HEK293 (cell line): ENCODE data around the gene TLL2.

ENCODE experiments used
- CTCF ChIA-PET: fragments of 350-600 bp; formaldehyde crosslinking; extraction: SDS; loops from one replicate; lab custom pipeline; 2021; ENCODE audit warnings: antibody characterized with exemption; lab: Yijun Ruan, JAX
- POLR2A ChIA-PET: fragments of 300-600 bp; formaldehyde crosslinking; extraction: SDS; loops from one replicate; lab custom pipeline; 2020; ENCODE audit warnings: antibody characterized with exemption, inconsistent platforms; lab: Yijun Ruan, JAX
- H3K27ac ChIP-seq: fragments of 200-500 bp; sonication (Bioruptor generic); 2 replicates; pipeline ENCODE4 v1.5.1; 2014; ENCODE audit warnings: low read depth, low read length, control low read depth, inconsistent platforms; ENCODE audit errors: extremely low read depth
- H3K36me3 ChIP-seq, 2 experiments: fragments of 200-500 bp in 1 of 2; sonication (Bioruptor generic) in 1 of 2; 1 replicate in 1 of 2; 2 replicates in 1 of 2; pipeline ENCODE4 v1.5.1; 2014 to 2017; ENCODE audit warnings: inconsistent platforms in 2 of 2, low read length in 2 of 2; ENCODE audit not compliant: control insufficient read depth in 2 of 2, insufficient read depth in 1 of 2
- H3K4me1 ChIP-seq: fragments of 200-500 bp; sonication (Bioruptor generic); 2 replicates; pipeline ENCODE4 v1.5.1; 2014; ENCODE audit warnings: mild to moderate bottlenecking, low read length, inconsistent platforms; ENCODE audit not compliant: control insufficient read depth, insufficient read depth
- H3K4me3 ChIP-seq: 2 replicates; pipeline ENCODE4 v1.5.1; 2011; ENCODE audit warnings: low read depth, mild to moderate bottlenecking, control low read depth, low read length, moderate library complexity
- H3K9me3 ChIP-seq: fragments of 200-500 bp; sonication (Bioruptor generic); 2 replicates; pipeline ENCODE4 v1.5.1; 2014; ENCODE audit warnings: low read depth, low read length, inconsistent platforms; ENCODE audit not compliant: control insufficient read depth, insufficient read depth
- HOXC10 ChIP-seq: sonication (generic); formaldehyde crosslinking; IDR thresholded peaks from 2 replicates; pipeline ENCODE4 v1.8.1; 2023; ENCODE audit warnings: mild to moderate bottlenecking, missing genetic modification reagents
- HOXD13 ChIP-seq: sonication (generic); formaldehyde crosslinking; IDR thresholded peaks from 2 replicates; pipeline ENCODE4 v1.8.0; 2022; ENCODE audit warnings: missing genetic modification reagents, borderline replicate concordance
- MZF1 ChIP-seq: fragments of 450-650 bp; formaldehyde crosslinking; IDR thresholded peaks from 2 replicates; pipeline ENCODE4 v1.5.1; 2017; ENCODE audit warnings: missing biosample characterization, missing genetic modification characterization, borderline replicate concordance
- YY1 ChIP-seq: fragments of 450-650 bp; formaldehyde crosslinking; IDR thresholded peaks from 2 replicates; pipeline ENCODE4 v1.5.1; 2018; ENCODE audit warnings: missing biosample characterization, missing genetic modification characterization
- ZNF112 ChIP-seq: fragments of 450-650 bp; formaldehyde crosslinking; IDR thresholded peaks from 2 replicates; pipeline ENCODE4 v1.5.0; 2017; ENCODE audit warnings: missing biosample characterization, missing genetic modification characterization
- ZNF146 ChIP-seq: fragments of 450-650 bp; formaldehyde crosslinking; IDR thresholded peaks from 2 replicates; pipeline ENCODE4 v1.5.1; 2016; ENCODE audit warnings: missing biosample characterization, missing genetic modification characterization
- ZNF175 ChIP-seq: fragments of 450-650 bp; formaldehyde crosslinking; IDR thresholded peaks from 2 replicates; pipeline ENCODE4 v1.5.1; 2016; ENCODE audit warnings: missing biosample characterization, missing genetic modification characterization
- ZNF184 ChIP-seq: fragments of 450-650 bp; IDR thresholded peaks from 2 replicates; pipeline ENCODE4 v1.5.1; 2018; ENCODE audit warnings: missing biosample characterization, mild to moderate bottlenecking, missing genetic modification characterization
- ZNF239 ChIP-seq: fragments of 450-650 bp; formaldehyde crosslinking; IDR thresholded peaks from 2 replicates; pipeline ENCODE4 v1.5.1; 2016; ENCODE audit warnings: missing biosample characterization, missing genetic modification characterization
- ZNF48 ChIP-seq: fragments of 450-650 bp; formaldehyde crosslinking; IDR thresholded peaks from 2 replicates; pipeline ENCODE4 v1.5.1; 2016; ENCODE audit warnings: missing biosample characterization, missing genetic modification characterization
- ZNF501 ChIP-seq: fragments of 450-650 bp; formaldehyde crosslinking; IDR thresholded peaks from 2 replicates; pipeline ENCODE4 v1.5.1; 2016; ENCODE audit warnings: missing biosample characterization, missing genetic modification characterization
- ZNF514 ChIP-seq: fragments of 450-650 bp; formaldehyde crosslinking; IDR thresholded peaks from 2 replicates; pipeline ENCODE4 v1.5.1; 2016; ENCODE audit warnings: missing biosample characterization, missing genetic modification characterization
- ZNF585B ChIP-seq: fragments of 450-650 bp; formaldehyde crosslinking; IDR thresholded peaks from 2 replicates; pipeline ENCODE4 v1.5.1; 2016; ENCODE audit warnings: missing biosample characterization, missing genetic modification characterization
- ZNF600 ChIP-seq: fragments of 450-650 bp; formaldehyde crosslinking; IDR thresholded peaks from 2 replicates; pipeline ENCODE4 v1.5.1; 2016; ENCODE audit warnings: missing biosample characterization, missing genetic modification characterization
- ZNF776 ChIP-seq: fragments of 450-650 bp; formaldehyde crosslinking; IDR thresholded peaks from 2 replicates; pipeline ENCODE4 v1.5.0; 2017; ENCODE audit warnings: missing biosample characterization, missing genetic modification characterization, borderline replicate concordance
- ZNF837 ChIP-seq: fragments of 450-650 bp; formaldehyde crosslinking; IDR thresholded peaks from 2 replicates; pipeline ENCODE4 v1.5.1; 2016; ENCODE audit warnings: missing biosample characterization, missing genetic modification characterization
- TF ChIP-seq, protein P1 (sequence below): IDR thresholded peaks from 2 replicates; pipeline ENCODE4 v1.6.1; 2011; ENCODE audit warnings: mild to moderate bottlenecking, low read depth, low read length, borderline replicate concordance
- TF ChIP-seq, protein P2 (sequence below): fragments of 450-650 bp; formaldehyde crosslinking; IDR thresholded peaks from 2 replicates; pipeline ENCODE4 v1.5.1; 2016; ENCODE audit warnings: missing biosample characterization, missing genetic modification characterization
- TF ChIP-seq, protein P3 (sequence below): fragments of 450-650 bp; formaldehyde crosslinking; IDR thresholded peaks from 2 replicates; pipeline ENCODE4; 2016; ENCODE audit warnings: missing biosample characterization, missing genetic modification characterization
- TF ChIP-seq, protein P4 (sequence below): fragments of 450-650 bp; formaldehyde crosslinking; IDR thresholded peaks from 2 replicates; pipeline ENCODE4 v1.5.1; 2016; ENCODE audit warnings: missing biosample characterization, missing genetic modification characterization, borderline replicate concordance

The TLL2 gene

DNA sequence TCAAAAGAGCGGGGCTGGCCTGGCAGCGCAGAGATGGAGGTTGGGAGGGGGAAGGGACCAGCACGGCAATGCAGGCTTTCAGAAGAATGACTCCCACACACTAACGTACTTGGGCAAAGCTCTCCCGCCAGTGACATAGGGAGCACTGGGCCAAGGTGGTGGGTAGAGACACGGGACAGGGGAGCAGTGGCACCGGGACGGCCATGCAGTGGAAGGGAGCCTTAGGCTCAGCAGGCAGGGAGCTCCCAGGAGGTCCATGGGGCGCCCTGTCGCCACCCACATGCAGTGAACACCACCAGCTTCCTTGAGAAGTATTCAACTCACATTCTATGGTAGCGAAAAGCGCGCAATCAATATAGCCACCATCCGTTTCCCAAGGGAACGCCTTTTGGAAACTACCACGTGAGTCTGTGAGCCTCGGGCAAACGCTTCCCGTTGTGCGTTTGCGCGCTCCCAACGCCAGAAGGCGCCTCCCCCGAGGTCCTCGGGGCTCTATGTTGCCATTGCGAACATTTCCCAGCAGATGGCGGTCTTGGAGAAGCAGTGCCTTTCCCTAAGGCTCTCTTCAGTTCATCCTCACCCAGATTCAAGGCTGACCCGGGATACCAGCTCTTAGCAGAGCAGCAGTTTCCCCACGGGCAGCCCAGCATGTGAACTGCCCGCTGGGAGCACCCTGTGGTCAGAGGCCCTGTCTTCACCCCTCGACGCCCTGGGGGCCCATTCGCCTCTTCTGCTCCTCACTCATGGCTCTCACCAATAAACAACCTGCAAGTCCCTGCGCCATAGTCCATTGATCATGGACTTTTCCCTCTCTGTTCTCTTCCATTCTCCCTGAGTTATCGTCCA is 138.5 kb downstream of the TLL2 start (continued):
- TF ChIP-seq ZNF48 (tag by site-specific recombination) (no peak), ZNF239 (no peak), ZNF600 (tag by site-specific recombination) (no peak), ZNF837 (tag by site-specific recombination) (no peak), HOXD13 (no peak), ZNF514 (no peak), ZNF146 (tag by site-specific recombination) (no peak)
- TF ChIP-seq, protein P1, sequence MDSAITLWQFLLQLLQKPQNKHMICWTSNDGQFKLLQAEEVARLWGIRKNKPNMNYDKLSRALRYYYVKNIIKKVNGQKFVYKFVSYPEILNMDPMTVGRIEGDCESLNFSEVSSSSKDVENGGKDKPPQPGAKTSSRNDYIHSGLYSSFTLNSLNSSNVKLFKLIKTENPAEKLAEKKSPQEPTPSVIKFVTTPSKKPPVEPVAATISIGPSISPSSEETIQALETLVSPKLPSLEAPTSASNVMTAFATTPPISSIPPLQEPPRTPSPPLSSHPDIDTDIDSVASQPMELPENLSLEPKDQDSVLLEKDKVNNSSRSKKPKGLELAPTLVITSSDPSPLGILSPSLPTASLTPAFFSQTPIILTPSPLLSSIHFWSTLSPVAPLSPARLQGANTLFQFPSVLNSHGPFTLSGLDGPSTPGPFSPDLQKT: no peak
- TF ChIP-seq, protein P2, sequence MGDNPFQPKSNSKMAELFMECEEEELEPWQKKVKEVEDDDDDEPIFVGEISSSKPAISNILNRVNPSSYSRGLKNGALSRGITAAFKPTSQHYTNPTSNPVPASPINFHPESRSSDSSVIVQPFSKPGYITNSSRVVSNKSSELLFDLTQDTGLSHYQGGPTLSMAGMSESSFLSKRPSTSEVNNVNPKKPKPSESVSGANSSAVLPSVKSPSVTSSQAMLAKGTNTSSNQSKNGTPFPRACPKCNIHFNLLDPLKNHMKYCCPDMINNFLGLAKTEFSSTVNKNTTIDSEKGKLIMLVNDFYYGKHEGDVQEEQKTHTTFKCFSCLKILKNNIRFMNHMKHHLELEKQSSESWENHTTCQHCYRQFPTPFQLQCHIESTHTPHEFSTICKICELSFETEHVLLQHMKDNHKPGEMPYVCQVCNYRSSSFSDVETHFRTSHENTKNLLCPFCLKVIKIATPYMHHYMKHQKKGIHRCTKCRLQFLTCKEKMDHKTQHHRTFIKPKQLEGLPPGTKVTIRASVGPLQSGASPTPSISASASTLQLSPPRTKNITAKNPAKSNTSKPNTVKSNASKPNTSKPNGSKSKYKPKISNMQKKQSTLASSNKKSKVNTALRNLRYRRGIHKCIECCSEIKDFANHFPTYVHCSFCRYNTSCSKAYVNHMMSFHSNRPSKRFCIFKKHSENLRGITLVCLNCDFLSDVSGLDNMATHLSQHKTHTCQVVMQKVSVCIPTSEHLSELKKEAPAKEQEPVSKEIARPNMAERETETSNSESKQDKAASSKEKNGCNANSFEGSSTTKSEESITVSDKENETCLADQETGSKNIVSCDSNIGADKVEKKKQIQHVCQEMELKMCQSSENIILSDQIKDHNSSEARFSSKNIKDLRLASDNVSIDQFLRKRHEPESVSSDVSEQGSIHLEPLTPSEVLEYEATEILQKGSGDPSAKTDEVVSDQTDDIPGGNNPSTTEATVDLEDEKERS (tag by site-specific recombination): no peak

DNA sequence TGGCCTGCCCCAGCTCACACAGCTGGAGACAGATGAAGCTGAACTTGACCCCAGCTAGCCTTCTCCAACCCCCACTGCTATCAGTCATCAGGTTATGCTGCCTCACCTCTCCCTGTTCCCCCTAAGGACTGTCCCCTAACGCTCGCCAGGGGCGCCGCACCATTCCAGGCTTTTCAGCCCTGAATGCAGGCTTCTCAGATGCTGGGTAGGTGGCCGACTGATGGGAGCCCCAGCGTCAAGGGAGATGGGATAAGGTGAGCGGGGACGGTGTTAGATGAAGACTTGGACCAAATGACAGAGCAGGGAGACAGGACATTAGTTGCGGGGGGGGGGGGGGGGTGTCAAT is 139.1 kb downstream of the TLL2 start:
- Histone ChIP-seq H3K4me1 (no peaks in the 10 kb centered on the region), H3K4me3 (no peak overlapping the region), H3K9me3 (no peaks in the 10 kb centered on the region), H3K27ac (no peak overlapping the region), H3K36me3 (no peaks in the 10 kb centered on the region)
- ChIA-PET CTCF (interaction anchor here (0.5 to 2.6 kb wide), 40 partner anchors 8 to 743 kb away, joined by 3 to 29 read pairs (median 4); partner anchors contain the start of genes OPALIN and TLL2), POLR2A (no interaction called here)
- no peak for TF ChIP-seq ZNF585B (tag by site-specific recombination)
- TF ChIP-seq ZNF776 (tag by site-specific recombination): no peak
- TF ChIP-seq ZNF175 (tag by site-specific recombination): no peak
- TF ChIP-seq, protein P3, sequence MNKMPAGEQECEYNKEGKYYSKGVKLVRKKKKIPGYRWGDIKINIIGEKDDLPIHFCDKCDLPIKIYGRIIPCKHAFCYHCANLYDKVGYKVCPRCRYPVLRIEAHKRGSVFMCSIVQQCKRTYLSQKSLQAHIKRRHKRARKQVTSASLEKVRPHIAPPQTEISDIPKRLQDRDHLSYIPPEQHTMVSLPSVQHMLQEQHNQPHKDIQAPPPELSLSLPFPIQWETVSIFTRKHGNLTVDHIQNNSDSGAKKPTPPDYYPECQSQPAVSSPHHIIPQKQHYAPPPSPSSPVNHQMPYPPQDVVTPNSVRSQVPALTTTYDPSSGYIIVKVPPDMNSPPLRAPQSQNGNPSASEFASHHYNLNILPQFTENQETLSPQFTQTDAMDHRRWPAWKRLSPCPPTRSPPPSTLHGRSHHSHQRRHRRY (tag by site-specific recombination): no peak
- TF ChIP-seq, protein P4, sequence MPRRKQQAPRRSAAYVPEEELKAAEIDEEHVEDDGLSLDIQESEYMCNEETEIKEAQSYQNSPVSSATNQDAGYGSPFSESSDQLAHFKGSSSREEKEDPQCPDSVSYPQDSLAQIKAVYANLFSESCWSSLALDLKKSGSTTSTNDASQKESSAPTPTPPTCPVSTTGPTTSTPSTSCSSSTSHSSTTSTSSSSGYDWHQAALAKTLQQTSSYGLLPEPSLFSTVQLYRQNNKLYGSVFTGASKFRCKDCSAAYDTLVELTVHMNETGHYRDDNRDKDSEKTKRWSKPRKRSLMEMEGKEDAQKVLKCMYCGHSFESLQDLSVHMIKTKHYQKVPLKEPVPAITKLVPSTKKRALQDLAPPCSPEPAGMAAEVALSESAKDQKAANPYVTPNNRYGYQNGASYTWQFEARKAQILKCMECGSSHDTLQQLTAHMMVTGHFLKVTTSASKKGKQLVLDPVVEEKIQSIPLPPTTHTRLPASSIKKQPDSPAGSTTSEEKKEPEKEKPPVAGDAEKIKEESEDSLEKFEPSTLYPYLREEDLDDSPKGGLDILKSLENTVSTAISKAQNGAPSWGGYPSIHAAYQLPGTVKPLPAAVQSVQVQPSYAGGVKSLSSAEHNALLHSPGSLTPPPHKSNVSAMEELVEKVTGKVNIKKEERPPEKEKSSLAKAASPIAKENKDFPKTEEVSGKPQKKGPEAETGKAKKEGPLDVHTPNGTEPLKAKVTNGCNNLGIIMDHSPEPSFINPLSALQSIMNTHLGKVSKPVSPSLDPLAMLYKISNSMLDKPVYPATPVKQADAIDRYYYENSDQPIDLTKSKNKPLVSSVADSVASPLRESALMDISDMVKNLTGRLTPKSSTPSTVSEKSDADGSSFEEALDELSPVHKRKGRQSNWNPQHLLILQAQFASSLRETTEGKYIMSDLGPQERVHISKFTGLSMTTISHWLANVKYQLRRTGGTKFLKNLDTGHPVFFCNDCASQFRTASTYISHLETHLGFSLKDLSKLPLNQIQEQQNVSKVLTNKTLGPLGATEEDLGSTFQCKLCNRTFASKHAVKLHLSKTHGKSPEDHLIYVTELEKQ: no peak
- TF ChIP-seq YY1 (tag by site-specific recombination): no peak
- TF ChIP-seq ZNF112: no peak
- no peak for TF ChIP-seq HOXC10 (CRISPR knock-in tag)
- TF ChIP-seq ZNF501 (tag by site-specific recombination): no peak
- no peak for TF ChIP-seq ZNF184 (tag by site-specific recombination)
- TF ChIP-seq MZF1 (tag by site-specific recombination): no peak
